Testis (tissue), 2 donors: ENCODE measurements around the gene NEMP2.

Experiments
- POLR2A ChIP-seq: fragments of 450-650 bp; IDR thresholded peaks from one replicate; pipeline ENCODE4 v1.6.1; 2017; ENCODE audit warnings: antibody characterized with exemption, mild to moderate bottlenecking, moderate library complexity
- TF ChIP-seq, protein P1 (sequence below), 3 experiments: fragments of 450-650 bp in 2 of 3; fragments of 200-600 bp in 1 of 3; sonication (generic) in 1 of 3; IDR thresholded peaks; one replicate each; pipeline ENCODE4 v1.5.1; 2016 to 2019; ENCODE audit warnings: antibody characterized with exemption in 3 of 3, mild to moderate bottlenecking in 2 of 3, moderate library complexity in 1 of 3

DNA sequence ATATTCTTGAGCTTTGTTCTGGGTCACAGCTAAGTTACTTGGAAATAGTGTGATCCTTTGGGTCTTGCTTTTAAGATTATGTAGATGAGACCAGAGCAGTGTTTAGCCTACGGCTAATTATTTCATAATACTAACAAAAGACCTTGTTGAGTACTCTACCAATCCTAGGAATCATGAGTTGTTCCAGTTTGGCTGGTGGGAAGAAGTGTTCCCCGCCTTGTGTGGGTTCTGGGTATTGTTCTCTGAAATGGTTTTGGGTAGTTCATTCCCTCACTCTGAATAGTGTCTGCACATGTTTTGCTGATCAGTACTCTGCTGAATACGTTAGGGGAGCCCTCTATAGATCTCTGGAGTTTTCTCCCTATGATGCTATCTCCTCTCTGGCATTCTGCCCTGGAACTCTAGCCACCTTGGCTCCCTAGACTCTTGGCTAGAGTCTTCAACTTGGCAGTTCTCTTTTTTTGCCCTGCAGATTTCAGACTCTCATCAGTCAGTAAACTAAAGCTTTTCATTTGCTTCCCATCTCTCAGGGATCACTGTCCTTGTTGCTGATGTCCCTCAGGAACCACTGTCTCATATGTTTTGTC, 48.4 kb downstream of the NEMP2 start:
- TF ChIP-seq POLR2A, result no peak
- TF ChIP-seq, protein P1, sequence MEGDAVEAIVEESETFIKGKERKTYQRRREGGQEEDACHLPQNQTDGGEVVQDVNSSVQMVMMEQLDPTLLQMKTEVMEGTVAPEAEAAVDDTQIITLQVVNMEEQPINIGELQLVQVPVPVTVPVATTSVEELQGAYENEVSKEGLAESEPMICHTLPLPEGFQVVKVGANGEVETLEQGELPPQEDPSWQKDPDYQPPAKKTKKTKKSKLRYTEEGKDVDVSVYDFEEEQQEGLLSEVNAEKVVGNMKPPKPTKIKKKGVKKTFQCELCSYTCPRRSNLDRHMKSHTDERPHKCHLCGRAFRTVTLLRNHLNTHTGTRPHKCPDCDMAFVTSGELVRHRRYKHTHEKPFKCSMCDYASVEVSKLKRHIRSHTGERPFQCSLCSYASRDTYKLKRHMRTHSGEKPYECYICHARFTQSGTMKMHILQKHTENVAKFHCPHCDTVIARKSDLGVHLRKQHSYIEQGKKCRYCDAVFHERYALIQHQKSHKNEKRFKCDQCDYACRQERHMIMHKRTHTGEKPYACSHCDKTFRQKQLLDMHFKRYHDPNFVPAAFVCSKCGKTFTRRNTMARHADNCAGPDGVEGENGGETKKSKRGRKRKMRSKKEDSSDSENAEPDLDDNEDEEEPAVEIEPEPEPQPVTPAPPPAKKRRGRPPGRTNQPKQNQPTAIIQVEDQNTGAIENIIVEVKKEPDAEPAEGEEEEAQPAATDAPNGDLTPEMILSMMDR (IDR thresholded peaks at IDR 0.05), result no peak
